ENCODE data around the gene F2R. TPM values are rescaled to one million over a fixed set of nuclear protein-coding genes. Genes with fewer than 3 reads are reported as not detected.

Gene F2R
- total and polyA plus RNA-seq, 2 of the 8 experiments (the other 6 are each of a cell fraction or from before 2014, with no cell fraction given) = 23.8 to 29.1 TPM

GRCh38 chr5:76670508-76670907 is 45.4 kb upstream of the F2R start:
- H3K23ac ChIP-seq (ENCODE audit: insufficient read length) = no peak overlapping the region
- H4K91ac ChIP-seq (replicated peaks; ENCODE audit: insufficient read length, low read length) = no peak overlapping the region
- FAIRE-seq (no peak), DNase-seq (ENCODE audit: low read depth in 1 of 2, low spot score in 2 of 2) (no peak)
- no peaks in the 10 kb centered on the region for H3K23me2 ChIP-seq (ENCODE audit: low read depth, low read length)
- H3K27ac ChIP-seq (ENCODE audit: low read depth, low read length) = no peak overlapping the region
- H2AFZ ChIP-seq (ENCODE audit: low read length) = no peak overlapping the region
- no peak overlapping the region for H4K8ac ChIP-seq (ENCODE audit: extremely low read depth, insufficient read depth, low read length)
- CTCF ChIA-PET (ENCODE audit: partially characterized antibody) = interaction anchor here (0.5 to 1.2 kb wide), 4 partner anchors 36 to 103 kb away, joined by 3 read pairs; no protein-coding TSS in a partner anchor
- peaks cover 0 to 5% of the 10 kb centered on the region in 2 experiments for H4K20me1 ChIP-seq (replicated peaks in 1 of 2; ENCODE audit: control insufficient read depth in 1 of 2, insufficient read depth in 2 of 2, low read length in 2 of 2)
- H3K36me3 ChIP-seq (ENCODE audit: control insufficient read depth in 2 of 4, insufficient read depth in 4 of 4, low read length in 3 of 4) = peaks cover 0 to 8% (median under 1%) of the 10 kb centered on the region in 4 experiments; a peak in 3 of 8 replicates
- no peak overlapping the region for H2BK12ac ChIP-seq (ENCODE audit: low read depth, low read length)
- no peak overlapping the region for H3K4ac ChIP-seq (replicated peaks; ENCODE audit: insufficient read length, low read depth, low read length)
- no peak overlapping the region for H3K4me2 ChIP-seq (ENCODE audit: insufficient read depth in 1 of 2, low read depth in 2 of 2, low read length in 2 of 2)
- 89% methylated on average over 3 of the region's 3 CpGs; no CpG with 5 or more reads in 1 of the 2 experiments for WGBS, 2 experiments (ENCODE audit: extremely low coverage in 1 of 2, insufficient coverage in 1 of 2, insufficient read length in 1 of 2, insufficient replicate concordance in 2 of 2, low coverage in 1 of 2, low lambda C conversion rate in 2 of 2, missing lambda C conversion rate in 1 of 2)
- no peak overlapping the region for H2BK5ac ChIP-seq (ENCODE audit: low read depth, low read length)
- H3K9me3 ChIP-seq (ENCODE audit: insufficient read depth in 2 of 2, low read depth in 1 of 2, low read length in 1 of 2) = no peaks in the 10 kb centered on the region
- no peaks in the 10 kb centered on the region for H3K79me2 ChIP-seq (ENCODE audit: control insufficient read depth in 1 of 2, insufficient read depth in 2 of 2, low read length in 2 of 2)
- no peak overlapping the region for H3K56ac ChIP-seq (replicated peaks; ENCODE audit: insufficient read length, low read depth, low read length)
- no peak overlapping the region for H2BK15ac ChIP-seq (ENCODE audit: low read length)
- H3K4me3 ChIP-seq (ENCODE audit: extremely low read depth in 1 of 4, insufficient read depth in 2 of 4, low read depth in 3 of 4, low read length in 4 of 4) = no peak overlapping the region
- H3K9ac ChIP-seq (replicated peaks in 1 of 4; ENCODE audit: extremely low read depth in 1 of 4, low read depth in 3 of 4, low read length in 3 of 4) = no peak overlapping the region
- H2AK5ac ChIP-seq (ENCODE audit: low read depth, low read length) = no peak overlapping the region
- POLR2A ChIA-PET (ENCODE audit: partially characterized antibody) = no interaction called here
- H2BK120ac ChIP-seq (replicated peaks; ENCODE audit: low read depth, low read length) = no peak overlapping the region
- no peak overlapping the region for H3K14ac ChIP-seq (ENCODE audit: insufficient read length)
- H4K5ac ChIP-seq (ENCODE audit: insufficient read length, low read depth, low read length) = no peak overlapping the region
- H3K79me1 ChIP-seq (ENCODE audit: low read depth, low read length) = no peaks in the 10 kb centered on the region
- no peak overlapping the region for H2BK20ac ChIP-seq (ENCODE audit: low read length)
- no peaks in the 10 kb centered on the region for H3K4me1 ChIP-seq (replicated peaks in 1 of 4; ENCODE audit: control insufficient read depth in 3 of 4, insufficient read depth in 4 of 4, low read length in 3 of 4)
- H3K18ac ChIP-seq (ENCODE audit: extremely low read depth, low read length) = no peak overlapping the region
- no peaks in the 10 kb centered on the region for H3K27me3 ChIP-seq (replicated peaks in 1 of 4; ENCODE audit: control insufficient read depth in 3 of 4, extremely low read depth in 1 of 4, insufficient read depth in 3 of 4, low read length in 3 of 4)
- TF ChIP-seq EGR1 (IDR thresholded peaks at IDR 0.05; ENCODE audit: borderline replicate concordance, low read depth, low read length) (no peak), GTF2F1 (IDR thresholded peaks at IDR 0.05; ENCODE audit: borderline replicate concordance, low read depth, low read length) (no peak), CHD2 (IDR thresholded peaks at IDR 0.05; ENCODE audit: low read length) (no peak), MAFK (IDR thresholded peaks at IDR 0.05; ENCODE audit: low read depth, low read length) (no peak), ATF2 (IDR thresholded peaks at IDR 0.05; ENCODE audit: low read length) (no peak), E2F6 (IDR thresholded peaks at IDR 0.05) (no peak), CTBP2 (IDR thresholded peaks at IDR 0.05; ENCODE audit: borderline replicate concordance, insufficient read depth, insufficient read length, low read length) (no peak), ATF3 (IDR thresholded peaks at IDR 0.05; ENCODE audit: insufficient read depth, low read depth, low read length) (no peak), RBBP5 (IDR thresholded peaks at IDR 0.05; ENCODE audit: borderline replicate concordance, low read depth, low read length) (no peak), SP2 (IDR thresholded peaks at IDR 0.05; ENCODE audit: low read length) (no peak), FOSL1 (IDR thresholded peaks at IDR 0.05; ENCODE audit: insufficient read depth, low read depth, low read length) (no peak), POLR2A (IDR thresholded peaks at IDR 0.05; ENCODE audit: control extremely low read depth in 1 of 2, low read depth in 2 of 2, low read length in 2 of 2) (no peak)

Measured in H1 (cell line).